A549 (cell line): ENCODE data around the gene LHX4.

ENCODE experiments used
- POLR2A ChIP-seq: IDR thresholded peaks from 2 replicates; pipeline ENCODE4 v1.6.1; 2012; ENCODE audit warnings: mild to moderate bottlenecking, low read length
- RFX5 ChIP-seq: fragments of 450-650 bp; IDR thresholded peaks from 2 replicates; pipeline ENCODE4 v1.7.1; 2014; ENCODE audit warnings: antibody characterized with exemption, mild to moderate bottlenecking, moderate library complexity

GRCh38 chr1:180224902-180225301 is 5.2 kb upstream of the LHX4 start:
- TF ChIP-seq POLR2A (no peak), RFX5 (no peak)
